ENCODE data around the gene APOBEC3B.

- TF ChIP-seq CTCF (conservative IDR thresholded peaks at IDR 0.05; ENCODE audit: low read depth, low read length) (no peak), EZH2phosphoT487 (IDR thresholded peaks at IDR 0.05; ENCODE audit: borderline replicate concordance, low read length) (no peak), EZH2 (IDR thresholded peaks at IDR 0.05; ENCODE audit: low read length, unreplicated experiment) (no peak)
Observed at GRCh38 chr22:38968801-38969200, 13.3 kb upstream of the APOBEC3B start.

Data from PC-3 (cell line).